Astrocyte (in vitro differentiated cells and primary cell): Measurements from ENCODE around the gene SSBP2.

Experiments
- CTCF ChIP-seq: IDR thresholded peaks from 2 replicates; pipeline ENCODE4 v1.5.1; 2011; ENCODE audit warnings: low read depth, mild to moderate bottlenecking, inconsistent platforms, low read length, moderate library complexity; ENCODE audit not compliant: insufficient read depth
- EZH2 ChIP-seq: IDR thresholded peaks from 2 replicates; pipeline ENCODE4 v1.6.1; 2012; ENCODE audit warnings: mild to moderate bottlenecking, low read length, inconsistent platforms; ENCODE audit not compliant: insufficient read depth

GRCh38 chr5:81495286-81495685 lies 255.6 kb downstream of the SSBP2 start:
- no peak for TF ChIP-seq CTCF
- TF ChIP-seq EZH2, result no peak
